HepG2 (cell line): ENCODE measurements around the gene TFF1. TPM values are rescaled to one million over a fixed set of nuclear protein-coding genes. Genes with fewer than 3 reads are reported as not detected.

Source experiments
- ATAC-seq: fragments of 200-7000 bp; cut with Tn5 transposase; 3 replicates; pipeline ENCODE4 v1.9.1; 2020; ENCODE audit warnings: mild to moderate bottlenecking, moderate library complexity
- BruUV-seq: library from RNA; stranded (reverse); fragments of 400-500 nt; replicated peaks from 2 replicates; lab custom pipeline; 2021; lab: Mats Ljungman, UMichigan
- CTCF ChIA-PET: fragments of 300-600 bp; formaldehyde crosslinking; extraction: SDS; loops from one replicate; lab custom pipeline; 2021; ENCODE audit warnings: low total read pairs, inconsistent platforms, low intra/inter-chr PET ratio; lab: Yijun Ruan, JAX
- POLR2A ChIA-PET: fragments of 350-600 bp; sonication (Branson Sonifier 250); formaldehyde crosslinking; loops from one replicate; lab custom pipeline; 2020; ENCODE audit warnings: antibody characterized with exemption, inconsistent platforms; lab: Yijun Ruan, JAX
- DNase-seq: peaks from one replicate; pipeline ENCODE4 v3.0.0-alpha.2; 2015; ENCODE audit warnings: low spot score
- FAIRE-seq: peaks from 3 replicates; lab custom pipeline; 2011; peaks lifted over from hg19 to GRCh38; lab: Jason Lieb, UNC
- H2AFZ ChIP-seq: one replicate; pipeline ENCODE4 v1.6.1; 2011; ENCODE audit warnings: low read length, inconsistent platforms
- H3K27ac ChIP-seq: fragments of 300-600 bp; 3 replicates; pipeline ENCODE4 v1.8.0; 2011; ENCODE audit warnings: mixed run types, mild to moderate bottlenecking, mixed read lengths, low read length, inconsistent platforms; ENCODE audit not compliant: insufficient read depth; ENCODE audit errors: extremely low read length
- H3K27me3 ChIP-seq, 2 experiments: fragments of 200-600 bp in 1 of 2; 2 replicates in 1 of 2; 3 replicates in 1 of 2; pipeline versions ENCODE4 v1.6.0 to v1.8.0; 2011; ENCODE audit warnings: low read length in 2 of 2, mild to moderate bottlenecking in 2 of 2, moderate library complexity in 2 of 2, inconsistent platforms in 1 of 2; ENCODE audit not compliant: insufficient read depth in 2 of 2, control insufficient read depth in 1 of 2
- H3K36me3 ChIP-seq, 2 experiments: fragments of 200-600 bp in 1 of 2; replicated peaks in 1 of 2; 2 replicates in 1 of 2; 3 replicates in 1 of 2; pipeline versions ENCODE4 v1.5.1 to v1.8.0; 2011; ENCODE audit warnings: low read length in 2 of 2, inconsistent platforms in 1 of 2; ENCODE audit not compliant: insufficient read depth in 2 of 2, control insufficient read depth in 1 of 2
- H3K4me1 ChIP-seq: 2 replicates; pipeline ENCODE4 v1.5.1; 2012; ENCODE audit warnings: low read length, inconsistent platforms; ENCODE audit not compliant: insufficient read depth
- H3K4me2 ChIP-seq: 2 replicates; pipeline ENCODE4 v1.6.0; 2011; ENCODE audit warnings: low read depth, low read length, inconsistent platforms
- H3K4me3 ChIP-seq, 3 experiments: fragments of 200-600 bp in 1 of 3; sonication (generic), shearing (Covaris generic) in 1 of 3; replicated peaks in 1 of 3; 2 replicates each; pipeline ENCODE4 v1.5.1; 2011 to 2016; ENCODE audit warnings: low read length in 3 of 3, inconsistent platforms in 2 of 3, low read depth in 2 of 3, mild to moderate bottlenecking in 2 of 3, control low read depth in 1 of 3, mixed read lengths in 1 of 3; ENCODE audit not compliant: insufficient read depth in 1 of 3
- H3K79me2 ChIP-seq: one replicate; pipeline ENCODE4 v1.6.1; 2011; ENCODE audit warnings: low read length, inconsistent platforms; ENCODE audit not compliant: insufficient read depth
- H3K9ac ChIP-seq: 2 replicates; pipeline ENCODE4 v1.6.0; 2011; ENCODE audit warnings: mild to moderate bottlenecking, low read depth, low read length, inconsistent platforms; ENCODE audit not compliant: insufficient read depth
- H3K9me3 ChIP-seq: 2 replicates; pipeline ENCODE4 v1.5.1; 2012; ENCODE audit warnings: mild to moderate bottlenecking, low read length
- H4K20me1 ChIP-seq: 2 replicates; pipeline ENCODE4 v1.6.0; 2011; ENCODE audit warnings: inconsistent platforms, mild to moderate bottlenecking, low read length, moderate library complexity; ENCODE audit not compliant: insufficient read depth
- ARID5B ChIP-seq: IDR thresholded peaks from 2 replicates; pipeline ENCODE4 v1.4.0; 2020; ENCODE audit warnings: mild to moderate bottlenecking, missing genetic modification reagents
- CBX5 ChIP-seq: sonication (generic); formaldehyde crosslinking; IDR thresholded peaks from 2 replicates; pipeline ENCODE4 v1.4.0; 2020; ENCODE audit warnings: missing genetic modification reagents, borderline replicate concordance
- HOXA3 ChIP-seq: sonication (generic); formaldehyde crosslinking; IDR thresholded peaks from 2 replicates; pipeline ENCODE4 v1.5.0; 2020; ENCODE audit warnings: missing genetic modification reagents
- MAFF ChIP-seq: IDR thresholded peaks from 2 replicates; pipeline ENCODE4 v1.6.1; 2011; ENCODE audit warnings: low read depth, low read length, improper control_type of control experiment
- MBD4 ChIP-seq: IDR thresholded peaks from 2 replicates; pipeline ENCODE4 v1.6.1; 2012; ENCODE audit warnings: low read length, inconsistent platforms, borderline replicate concordance
- NAIF1 ChIP-seq: sonication (generic); formaldehyde crosslinking; IDR thresholded peaks from 2 replicates; pipeline ENCODE4 v1.5.0; 2020; ENCODE audit warnings: mild to moderate bottlenecking, missing genetic modification reagents, borderline replicate concordance
- PAF1 ChIP-seq: IDR thresholded peaks from 2 replicates; pipeline ENCODE4 v1.6.1; 2016; ENCODE audit warnings: missing genetic modification reagents, missing compliant biosample characterization
- SAFB2 ChIP-seq: sonication (generic); formaldehyde crosslinking; IDR thresholded peaks from 2 replicates; pipeline ENCODE4 v1.5.1; 2020; ENCODE audit warnings: missing genetic modification reagents, low read depth, mild to moderate bottlenecking, borderline replicate concordance
- SETDB1 ChIP-seq: sonication (generic); formaldehyde crosslinking; IDR thresholded peaks from 2 replicates; pipeline ENCODE4 v1.5.1; 2020; ENCODE audit warnings: missing genetic modification reagents, mild to moderate bottlenecking, borderline replicate concordance
- SNAI1 ChIP-seq: sonication (generic); formaldehyde crosslinking; IDR thresholded peaks from 2 replicates; pipeline ENCODE4 v1.5.0; 2020; ENCODE audit warnings: mild to moderate bottlenecking, missing genetic modification reagents, borderline replicate concordance
- SP4 ChIP-seq: sonication (generic); formaldehyde crosslinking; IDR thresholded peaks from 2 replicates; pipeline ENCODE4 v1.8.1; 2023; ENCODE audit warnings: mild to moderate bottlenecking, missing genetic modification reagents
- ZMAT5 ChIP-seq: sonication (generic); formaldehyde crosslinking; IDR thresholded peaks from 2 replicates; pipeline ENCODE4 v1.5.0; 2020; ENCODE audit warnings: mild to moderate bottlenecking, low read depth, missing genetic modification reagents, borderline replicate concordance
- ZMYM2 ChIP-seq: sonication (generic); formaldehyde crosslinking; IDR thresholded peaks from 2 replicates; pipeline ENCODE4 v1.8.0; 2022; ENCODE audit warnings: mild to moderate bottlenecking, missing genetic modification reagents
- ZNF883 ChIP-seq: sonication (generic); formaldehyde crosslinking; IDR thresholded peaks from 2 replicates; pipeline ENCODE4 v1.5.1; 2020; ENCODE audit warnings: mild to moderate bottlenecking, missing genetic modification reagents; ENCODE audit errors: not compliant biosample characterization
- whole genome bisulfite sequencing: methylation state at CpG from one replicate; pipeline ENCODE4 v1.1.6; 2017; ENCODE audit warnings: low lambda C conversion rate; 5-methylcytosine and 5-hydroxymethylcytosine counted together
- in situ Hi-C: cut with HindIII; loops from 2 replicates; pipeline ENCODE4 v1.10.0; 2017; ENCODE audit warnings: low pct_unique_long_range_greater_than_20kb; ENCODE audit not compliant: extremely low pct_ligation_motif_present
- intact Hi-C: fragments of 100-400 bp; cut with micrococcal nuclease; formaldehyde crosslinking; loops from one replicate; pipeline ENCODE4 v1.10.0; 2022; ENCODE audit not compliant: unreplicated experiment
- polyA plus RNA-seq, 8 experiments: library from polyadenylated mRNA; depleted of rRNA in 3 of 8; stranded (reverse) in 7 of 8; unstranded in 1 of 8; fragments of >200 nt; fragmentation: Illumina TruSeq in 4 of 8; extraction: Trizol in 4 of 8; gene quantifications; 2 replicates each; pipeline versions ENCODE4 v1.2.1 to v1.2.3, GENCODE V29; 2011 to 2016; ENCODE audit warnings: low read depth in 4 of 8, missing spikeins in 1 of 8, mixed read lengths in 1 of 8; ENCODE audit not compliant: insufficient read depth in 1 of 8
- total RNA-seq, 5 experiments: library from RNA; depleted of rRNA; stranded (reverse); fragments of >200 nt; fragmentation: Illumina TruSeq; extraction: Trizol; gene quantifications; 2 replicates each; pipeline ENCODE4 v1.2.3, GENCODE V29; 2016; ENCODE audit warnings: low read depth in 1 of 5

TFF1 gene
- total and polyA plus RNA-seq, 2 of the 13 experiments (the other 11 are each of a cell fraction or from before 2014, with no cell fraction given): 0.24 to 19.4 TPM

DNA sequence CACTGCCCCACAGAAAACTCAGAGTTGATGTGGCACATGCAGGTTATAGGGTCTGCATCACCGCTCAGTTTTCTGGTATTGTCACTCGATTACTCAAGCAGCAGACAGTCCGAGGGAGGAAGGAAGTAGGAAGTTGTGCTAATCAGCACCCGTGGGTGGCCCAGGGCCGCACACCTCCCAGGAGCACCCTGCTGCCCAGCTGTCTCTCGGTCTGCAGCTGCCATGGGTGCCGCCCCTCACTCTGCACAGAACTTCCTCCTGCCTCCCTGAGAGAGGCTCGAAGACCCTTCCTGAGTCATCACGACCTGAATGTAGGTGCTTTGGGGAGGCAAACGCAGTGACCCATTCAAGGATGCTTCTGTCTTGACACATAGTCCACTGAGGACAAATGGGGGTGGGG is 47.0 kb downstream of the TFF1 start:
- no peak overlapping the region for H3K27ac ChIP-seq
- H3K9ac ChIP-seq: no peak overlapping the region
- DNase-seq (no peak), FAIRE-seq (no peak), ATAC-seq (no peak)
- no peaks in the 10 kb centered on the region for H4K20me1 ChIP-seq
- no peaks in the 10 kb centered on the region for H3K9me3 ChIP-seq
- H3K79me2 ChIP-seq: no peaks in the 10 kb centered on the region
- ChIA-PET CTCF (no interaction called here), POLR2A (no interaction called here)
- no peak overlapping the region for H3K4me2 ChIP-seq
- no peak overlapping the region for H3K4me3 ChIP-seq
- H2AFZ ChIP-seq: no peak overlapping the region
- H3K4me1 ChIP-seq: peaks cover 22% of the 10 kb centered on the region
- intact Hi-C loops: no loop called here
- BruUV-seq: no TSS peak
- no peaks in the 10 kb centered on the region for H3K36me3 ChIP-seq
- in situ Hi-C loops: no loop called here
- peaks cover 0 to 6% of the 10 kb centered on the region in 2 experiments; a peak in 2 of 5 replicates for H3K27me3 ChIP-seq
- TF ChIP-seq MBD4: no peak
- TF ChIP-seq SETDB1 (CRISPR knock-in tag): no peak
- WGBS: 57% methylated on average over 6 of the region's 10 CpGs

- Histone ChIP-seq H3K4me2 (no peak overlapping the region), H3K9me3 (no peaks in the 10 kb centered on the region), H3K4me3 (no peak overlapping the region), H3K79me2 (no peaks in the 10 kb centered on the region), H2AFZ (no peak overlapping the region), H3K27me3 (peaks cover 0 to 6% of the 10 kb centered on the region in 2 experiments; a peak in 3 of 5 replicates), H4K20me1 (no peaks in the 10 kb centered on the region), H3K4me1 (peaks cover 34% of the 10 kb centered on the region), H3K9ac (no peak overlapping the region), H3K27ac (no peak overlapping the region), H3K36me3 (no peaks in the 10 kb centered on the region)
- BruUV-seq: no TSS peak
- POLR2A ChIA-PET: no interaction called here
- ATAC-seq (no peak), FAIRE-seq (no peak), DNase-seq (no peak)
- CTCF ChIA-PET: no interaction called here
- intact Hi-C loops (no loop called here), in situ Hi-C loops (no loop called here)
- WGBS: 63% methylated on average over 6 of the region's 20 CpGs
- TF ChIP-seq SP4 (CRISPR knock-in tag): no peak
- TF ChIP-seq SNAI1: no peak
- TF ChIP-seq PAF1: no peak
- TF ChIP-seq HOXA3: no peak
- no peak for TF ChIP-seq NAIF1 (CRISPR knock-in tag)
- no peak for TF ChIP-seq ZMYM2 (CRISPR knock-in tag)
- TF ChIP-seq ZMAT5 (CRISPR knock-in tag): no peak
- no peak for TF ChIP-seq CBX5 (CRISPR knock-in tag)
- no peak for TF ChIP-seq MAFF
- no peak for TF ChIP-seq ARID5B (CRISPR knock-in tag)
- no peak for TF ChIP-seq ZNF883 (CRISPR knock-in tag)
- TF ChIP-seq SAFB2: no peak
Observed at GRCh38 chr21:42317826-42318746, 48.2 kb downstream of the TFF1 start.
